ENCODE data around the gene PDXDC1. TPM values are rescaled to one million over a fixed set of nuclear protein-coding genes. Genes with fewer than 3 reads are reported as not detected.
"Not testable (repeated sequence)": the region's sequence is repeated elsewhere in the genome, so short reads cannot be mapped to it uniquely, and the experiment has no call there.

PDXDC1 gene
- total and polyA plus RNA-seq, 4 donors, result 35.7 to 109 (median 69.6) TPM

- not testable (repeated sequence) for H3K9me3 ChIP-seq (ENCODE audit: control insufficient read depth in 4 of 4, insufficient read depth in 3 of 4, low read length in 3 of 4); H3K27ac ChIP-seq (ENCODE audit: low read depth in 1 of 2, low read length in 1 of 2); H3K9ac ChIP-seq (ENCODE audit: insufficient read depth in 1 of 2, low read length in 2 of 2); H3K4me3 ChIP-seq; ATAC-seq (ENCODE audit: insufficient read depth, low FRiP score); H3K27me3 ChIP-seq (ENCODE audit: control insufficient read depth in 3 of 3, insufficient read depth in 3 of 3, low read length in 2 of 3); DNase-seq; H3K4me1 ChIP-seq (ENCODE audit: control insufficient read depth in 5 of 5, insufficient read depth in 5 of 5, low read length in 5 of 5)
- H3K36me3 ChIP-seq (ENCODE audit: control insufficient read depth in 4 of 4, insufficient read depth in 4 of 4, low read length in 4 of 4), result peaks cover 0 to 20% (median 0%) of the 10 kb centered on the region in 4 donors
- 93 to 95% methylated on average over 14 to 29 of the region's 37 CpGs for WGBS, 2 donors
Observed at GRCh38 chr16:15130256-15130932, 155.6 kb downstream of the PDXDC1 start.

DNA sequence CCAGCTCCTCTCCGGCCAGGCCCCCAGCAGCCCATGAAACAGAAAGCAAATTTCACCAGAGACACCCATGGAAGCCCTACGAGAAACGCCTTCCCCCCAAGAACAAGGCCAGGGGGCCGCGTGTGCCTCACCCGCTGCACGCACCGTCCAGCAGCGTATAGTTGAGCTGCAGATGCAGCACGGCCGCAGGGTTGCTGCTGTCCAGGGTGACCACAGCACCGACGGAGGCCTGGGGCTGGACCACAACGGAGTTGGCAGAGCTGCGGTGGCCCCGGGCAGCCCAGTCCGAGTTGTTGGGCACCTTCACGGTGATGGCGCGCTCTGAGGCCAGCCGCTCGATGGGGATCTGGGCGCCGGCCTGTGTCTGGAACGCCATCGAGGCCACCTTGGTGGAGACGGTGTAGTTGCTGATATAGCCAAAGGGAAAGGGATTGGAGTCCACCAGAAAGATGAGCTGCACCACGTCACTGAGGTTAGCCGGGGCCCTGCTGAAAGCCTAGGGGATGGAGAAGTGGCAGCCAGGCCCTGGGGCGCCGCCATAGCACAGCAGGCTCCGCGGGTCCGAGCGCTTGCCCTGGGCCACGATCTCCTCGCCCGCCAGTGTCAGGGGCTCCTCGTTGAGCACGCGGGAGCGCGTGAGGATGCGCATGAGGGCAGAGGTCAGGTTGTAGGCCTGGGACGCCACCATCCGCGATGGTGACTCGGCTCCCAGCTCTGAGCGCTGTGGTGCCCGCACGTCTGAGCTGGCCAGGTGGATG lies 156.3 kb downstream of the PDXDC1 start:
- not testable (repeated sequence) for H3K4me3 ChIP-seq; H3K9me3 ChIP-seq (ENCODE audit: control insufficient read depth in 4 of 4, insufficient read depth in 3 of 4, low read length in 3 of 4); H3K27me3 ChIP-seq (ENCODE audit: control insufficient read depth in 3 of 3, insufficient read depth in 3 of 3, low read length in 2 of 3); ATAC-seq (ENCODE audit: insufficient read depth, low FRiP score); H3K27ac ChIP-seq (ENCODE audit: low read depth in 1 of 2, low read length in 1 of 2); H3K4me1 ChIP-seq (ENCODE audit: control insufficient read depth in 5 of 5, insufficient read depth in 5 of 5, low read length in 5 of 5); H3K9ac ChIP-seq (ENCODE audit: insufficient read depth in 1 of 2, low read length in 2 of 2); DNase-seq
- whole genome bisulfite sequencing, 2 donors, result 96% methylated on average over 26 to 44 of the region's 51 CpGs
- peaks cover 0 to 22% (median 0%) of the 10 kb centered on the region in 4 donors for H3K36me3 ChIP-seq (ENCODE audit: control insufficient read depth in 4 of 4, insufficient read depth in 4 of 4, low read length in 4 of 4)

DNA sequence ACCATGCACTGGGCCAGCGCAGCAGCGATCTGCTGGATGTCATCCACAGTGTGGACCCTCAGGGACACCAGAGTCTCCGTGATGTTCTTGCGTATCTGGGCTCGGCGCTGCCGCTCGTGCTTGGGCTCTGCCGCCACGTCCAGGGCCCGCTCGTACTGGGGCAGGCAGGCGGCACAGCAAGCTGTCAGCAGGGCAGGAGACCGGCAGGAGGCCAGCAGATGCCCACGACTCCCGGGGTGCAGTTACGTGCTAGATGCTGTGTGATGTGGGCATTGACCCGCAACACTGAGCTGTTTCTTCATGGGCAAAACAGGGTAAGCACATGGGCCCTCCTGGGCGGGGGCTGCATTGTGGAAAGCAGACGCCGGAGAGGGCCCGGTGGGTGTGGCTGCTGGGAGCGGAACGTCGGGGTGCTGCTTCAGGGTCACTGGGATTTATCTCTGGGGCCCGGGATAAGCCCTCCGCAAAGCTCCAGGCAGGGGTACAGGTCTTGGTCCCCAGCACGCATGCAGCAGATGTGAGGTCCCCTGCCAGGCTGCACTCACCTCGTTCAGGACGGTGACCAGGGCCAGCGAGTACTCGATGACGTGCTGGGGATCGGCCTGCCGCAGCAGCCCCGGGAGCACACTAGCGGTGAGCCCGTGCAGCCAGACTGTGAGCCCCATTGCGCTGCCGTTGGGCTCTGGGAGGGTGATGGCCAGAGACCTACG lies 158.0 kb downstream of the PDXDC1 start:
- H3K27me3 ChIP-seq (ENCODE audit: control insufficient read depth in 3 of 3, insufficient read depth in 3 of 3, low read length in 2 of 3); H3K9ac ChIP-seq (ENCODE audit: insufficient read depth in 1 of 2, low read length in 2 of 2); H3K4me1 ChIP-seq (ENCODE audit: control insufficient read depth in 5 of 5, insufficient read depth in 5 of 5, low read length in 5 of 5); H3K4me3 ChIP-seq; ATAC-seq (ENCODE audit: insufficient read depth, low FRiP score); DNase-seq; H3K9me3 ChIP-seq (ENCODE audit: control insufficient read depth in 4 of 4, insufficient read depth in 3 of 4, low read length in 3 of 4); H3K27ac ChIP-seq (ENCODE audit: low read depth in 1 of 2, low read length in 1 of 2): not testable (repeated sequence)
- H3K36me3 ChIP-seq (ENCODE audit: control insufficient read depth in 4 of 4, insufficient read depth in 4 of 4, low read length in 4 of 4), result peaks cover 0 to 20% (median 0%) of the 10 kb centered on the region in 4 donors
- 96% methylated on average over 26 to 32 of the region's 41 CpGs for WGBS, 2 donors

DNA sequence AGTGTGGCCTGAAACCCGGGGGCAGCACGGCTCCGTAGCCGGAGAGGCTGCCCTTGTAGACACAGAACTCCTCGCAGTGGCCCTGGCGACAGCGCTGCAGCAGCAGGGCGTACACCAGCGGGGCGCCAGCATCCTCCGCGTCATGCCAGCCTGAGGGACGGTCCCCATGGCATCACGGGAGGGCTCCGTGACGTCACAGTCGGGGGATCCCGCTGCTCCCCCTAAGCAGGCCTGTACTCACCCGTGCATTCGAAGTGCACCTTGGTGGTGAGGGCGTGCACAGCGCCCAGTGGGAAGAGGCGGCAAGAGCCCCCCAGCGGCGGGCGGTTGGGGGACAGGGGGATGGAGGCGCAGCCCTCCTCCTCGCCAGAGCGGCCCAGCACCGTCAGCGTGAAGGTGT lies 158.7 kb downstream of the PDXDC1 start:
- not testable (repeated sequence) for H3K9me3 ChIP-seq (ENCODE audit: control insufficient read depth in 4 of 4, insufficient read depth in 3 of 4, low read length in 3 of 4); H3K27ac ChIP-seq (ENCODE audit: low read depth in 1 of 2, low read length in 1 of 2); DNase-seq; H3K27me3 ChIP-seq (ENCODE audit: control insufficient read depth in 3 of 3, insufficient read depth in 3 of 3, low read length in 2 of 3); H3K9ac ChIP-seq (ENCODE audit: insufficient read depth in 1 of 2, low read length in 2 of 2); H3K4me1 ChIP-seq (ENCODE audit: control insufficient read depth in 5 of 5, insufficient read depth in 5 of 5, low read length in 5 of 5); ATAC-seq (ENCODE audit: insufficient read depth, low FRiP score); H3K4me3 ChIP-seq
- 97 to 98% methylated on average over 14 to 20 of the region's 31 CpGs for WGBS, 2 donors
- peaks cover 0 to 17% (median 0%) of the 10 kb centered on the region in 4 donors for H3K36me3 ChIP-seq (ENCODE audit: control insufficient read depth in 4 of 4, insufficient read depth in 4 of 4, low read length in 4 of 4)

DNA sequence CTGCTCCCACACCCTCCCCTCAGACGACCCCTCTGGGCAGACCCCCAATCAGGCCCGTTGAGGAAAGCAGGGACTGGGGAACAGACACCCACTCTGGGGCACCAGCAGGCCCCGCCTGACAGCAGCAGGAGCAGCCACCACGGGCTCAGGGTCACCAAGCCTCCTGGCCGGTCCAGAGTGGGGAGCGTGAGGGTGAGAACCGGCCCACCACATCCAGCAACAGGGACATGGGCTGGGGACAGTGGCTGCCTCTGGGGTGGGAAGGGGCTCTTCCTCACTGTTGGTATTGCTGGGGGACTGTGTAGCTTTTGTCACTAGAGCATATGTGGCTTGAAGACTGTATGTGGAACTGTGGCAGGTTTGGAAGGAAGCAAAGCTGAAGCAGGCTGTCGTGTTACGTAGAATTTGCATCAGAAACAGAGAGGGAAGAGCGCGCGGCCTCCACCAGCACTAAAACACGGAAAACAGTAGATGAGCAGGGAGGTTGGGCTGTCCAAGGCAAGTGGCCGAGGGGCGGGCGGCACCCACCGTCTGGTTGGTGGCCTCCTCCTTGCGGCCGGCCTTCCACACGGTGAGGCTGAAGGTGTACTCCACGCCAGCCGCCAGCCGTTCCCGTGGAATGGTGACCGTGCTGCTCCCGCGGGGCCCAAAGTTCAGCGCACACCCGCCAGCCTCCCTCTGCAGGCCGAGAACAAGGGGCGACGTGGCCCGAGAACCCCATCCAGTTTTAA lies 160.1 kb downstream of the PDXDC1 start:
- H3K4me3 ChIP-seq; H3K9me3 ChIP-seq (ENCODE audit: control insufficient read depth in 4 of 4, insufficient read depth in 3 of 4, low read length in 3 of 4); H3K4me1 ChIP-seq (ENCODE audit: control insufficient read depth in 5 of 5, insufficient read depth in 5 of 5, low read length in 5 of 5); H3K27me3 ChIP-seq (ENCODE audit: control insufficient read depth in 3 of 3, insufficient read depth in 3 of 3, low read length in 2 of 3); DNase-seq; H3K27ac ChIP-seq (ENCODE audit: low read depth in 1 of 2, low read length in 1 of 2); H3K9ac ChIP-seq (ENCODE audit: insufficient read depth in 1 of 2, low read length in 2 of 2); ATAC-seq (ENCODE audit: insufficient read depth, low FRiP score): not testable (repeated sequence)
- H3K36me3 ChIP-seq (ENCODE audit: control insufficient read depth in 4 of 4, insufficient read depth in 4 of 4, low read length in 4 of 4), result peaks cover 0 to 17% (median 0%) of the 10 kb centered on the region in 4 donors
- WGBS, 2 donors, result 95 to 97% methylated on average over 8 to 21 of the region's 33 CpGs

DNA sequence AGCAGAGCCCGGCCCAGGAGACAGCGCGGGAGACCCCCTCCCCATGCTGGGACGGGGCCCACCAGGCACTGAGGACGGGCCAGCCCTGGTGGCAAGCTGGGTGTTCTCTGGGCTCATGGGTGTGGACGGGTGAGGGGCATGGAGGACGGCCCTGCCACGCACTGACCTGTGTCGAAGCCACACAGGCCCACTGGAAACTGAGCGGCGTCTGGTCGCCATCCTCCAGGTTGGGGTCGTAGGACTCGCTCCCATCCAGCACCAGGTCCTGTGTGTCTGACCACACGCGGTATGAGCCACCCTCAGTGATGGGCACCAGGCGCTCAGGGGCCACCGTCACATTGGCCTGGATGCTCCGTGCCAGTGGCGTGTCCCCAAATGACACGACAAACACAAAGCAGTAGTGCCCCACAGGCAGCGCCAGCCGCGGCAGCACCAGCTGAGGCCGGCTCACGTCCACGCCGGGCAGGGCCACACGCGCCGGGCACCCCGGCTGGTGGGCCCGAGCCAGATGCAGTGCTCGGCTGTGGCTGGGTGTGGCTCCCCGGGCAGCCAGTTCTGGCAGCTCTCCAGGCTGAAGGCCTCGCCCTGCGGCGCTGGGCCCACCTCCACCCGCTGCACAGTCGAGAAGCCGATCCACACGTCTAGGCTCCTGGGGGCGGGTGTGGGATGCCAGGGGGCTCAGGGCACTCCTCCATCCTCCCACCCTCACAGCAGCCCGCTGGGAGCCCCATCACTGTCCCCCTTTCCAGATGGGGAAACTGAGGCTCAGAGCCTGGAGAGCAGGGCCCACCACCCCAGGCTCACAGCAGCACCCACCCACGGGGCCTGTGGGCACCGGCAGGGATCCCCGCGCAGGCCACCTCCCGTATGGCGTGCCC lies 160.9 kb downstream of the PDXDC1 start:
- H3K9me3 ChIP-seq (ENCODE audit: control insufficient read depth in 4 of 4, insufficient read depth in 3 of 4, low read length in 3 of 4); ATAC-seq (ENCODE audit: insufficient read depth, low FRiP score); DNase-seq; H3K4me3 ChIP-seq; H3K27me3 ChIP-seq (ENCODE audit: control insufficient read depth in 3 of 3, insufficient read depth in 3 of 3, low read length in 2 of 3); H3K9ac ChIP-seq (ENCODE audit: insufficient read depth in 1 of 2, low read length in 2 of 2); H3K27ac ChIP-seq (ENCODE audit: low read depth in 1 of 2, low read length in 1 of 2); H3K4me1 ChIP-seq (ENCODE audit: control insufficient read depth in 5 of 5, insufficient read depth in 5 of 5, low read length in 5 of 5): not testable (repeated sequence)
- peaks cover 0 to 15% (median 0%) of the 10 kb centered on the region in 4 donors for H3K36me3 ChIP-seq (ENCODE audit: control insufficient read depth in 4 of 4, insufficient read depth in 4 of 4, low read length in 4 of 4)
- 90 to 92% methylated on average over 36 to 44 of the region's 50 CpGs for WGBS, 2 donors

DNA sequence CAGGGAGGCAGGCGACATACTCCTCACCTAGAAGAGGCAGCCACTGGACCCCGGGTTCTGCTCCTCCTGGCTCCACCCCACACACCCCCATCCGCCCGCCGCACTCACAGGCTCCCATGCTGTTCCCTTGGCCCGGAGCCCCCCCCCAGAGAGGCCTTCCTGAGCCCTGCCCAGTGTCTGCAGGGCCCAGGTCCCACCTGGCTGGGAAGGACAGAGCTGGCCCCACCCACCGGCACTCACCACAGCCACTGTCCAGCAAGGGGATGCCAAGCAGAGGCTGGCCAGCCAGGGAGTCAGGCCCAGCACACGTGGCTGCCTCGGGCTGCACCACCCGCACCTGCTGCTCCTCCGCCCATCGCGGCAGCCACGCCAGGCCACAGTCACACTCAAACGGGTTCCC lies 162.7 kb downstream of the PDXDC1 start:
- H3K4me1 ChIP-seq (ENCODE audit: control insufficient read depth in 5 of 5, insufficient read depth in 5 of 5, low read length in 5 of 5); DNase-seq; H3K27ac ChIP-seq (ENCODE audit: low read depth in 1 of 2, low read length in 1 of 2); H3K27me3 ChIP-seq (ENCODE audit: control insufficient read depth in 3 of 3, insufficient read depth in 3 of 3, low read length in 2 of 3); H3K4me3 ChIP-seq; ATAC-seq (ENCODE audit: insufficient read depth, low FRiP score); H3K36me3 ChIP-seq (ENCODE audit: control insufficient read depth in 4 of 4, insufficient read depth in 4 of 4, low read length in 4 of 4); H3K9me3 ChIP-seq (ENCODE audit: control insufficient read depth in 4 of 4, insufficient read depth in 3 of 4, low read length in 3 of 4); H3K9ac ChIP-seq (ENCODE audit: insufficient read depth in 1 of 2, low read length in 2 of 2): not testable (repeated sequence)
- 85 to 89% methylated on average over 3 to 10 of the region's 15 CpGs for WGBS, 2 donors
